ENCODE data around the gene CLPX.
"Not testable (repeated sequence)": the region's sequence is repeated elsewhere in the genome, so short reads cannot be mapped to it uniquely, and the experiment has no call there.

Gene CLPX

GRCh38 chr15:65147902-65148301 lies 37.2 kb downstream of the CLPX start:
- H4K20me1 ChIP-seq (ENCODE audit: insufficient read depth, low read length) = no peaks in the 10 kb centered on the region
- no peaks in the 10 kb centered on the region for H3K27me3 ChIP-seq (replicated peaks; ENCODE audit: insufficient read depth, low read length)
- H3F3A ChIP-seq (ENCODE audit: insufficient read depth, low read length) = no peaks in the 10 kb centered on the region
- TF ChIP-seq EZH2phosphoT487 (IDR thresholded peaks at IDR 0.05; ENCODE audit: low read length) (no peak), CTCF (IDR thresholded peaks at IDR 0.05; ENCODE audit: low read length) (no peak), EZH2 (optimal IDR thresholded peaks at IDR 0.05; ENCODE audit: low read depth, low read length) (no peak)
- H3K4me3 ChIP-seq (ENCODE audit: low read length) = no peak overlapping the region
- no peak overlapping the region for H3K4me2 ChIP-seq (ENCODE audit: low read depth, low read length)
- H3K79me2 ChIP-seq (ENCODE audit: low read length) = no peaks in the 10 kb centered on the region
- H2AFZ ChIP-seq (ENCODE audit: low read length) = no peak overlapping the region
- DNase-seq = no peak
- no peaks in the 10 kb centered on the region for H3K9me3 ChIP-seq (replicated peaks; ENCODE audit: insufficient read depth, low read length)
- no peaks in the 10 kb centered on the region for H3K9me2 ChIP-seq (replicated peaks; ENCODE audit: insufficient read depth, low read length)
- H3K9ac ChIP-seq (ENCODE audit: low read length) = no peak overlapping the region
- H3K27ac ChIP-seq (ENCODE audit: low read length) = no peak overlapping the region
- H3K36me3 ChIP-seq (replicated peaks; ENCODE audit: insufficient read depth, low read length) = peaks cover 2% of the 10 kb centered on the region; the same call in 1 of the 2 replicates
- H3K4me1 ChIP-seq (ENCODE audit: low read length) = no peaks in the 10 kb centered on the region

GRCh38 chr15:65146438-65146837 lies 38.7 kb downstream of the CLPX start:
- DNase-seq = no peak
- H3K4me2 ChIP-seq (ENCODE audit: low read depth, low read length) = no peak overlapping the region
- H3K79me2 ChIP-seq (ENCODE audit: low read length) = no peaks in the 10 kb centered on the region
- no peak overlapping the region for H3K4me3 ChIP-seq (ENCODE audit: low read length)
- H3K4me1 ChIP-seq (ENCODE audit: low read length) = no peaks in the 10 kb centered on the region
- H3K9me2 ChIP-seq (replicated peaks; ENCODE audit: insufficient read depth, low read length) = no peaks in the 10 kb centered on the region
- no peaks in the 10 kb centered on the region for H3K27me3 ChIP-seq (replicated peaks; ENCODE audit: insufficient read depth, low read length)
- H4K20me1 ChIP-seq (ENCODE audit: insufficient read depth, low read length) = no peaks in the 10 kb centered on the region
- no peaks in the 10 kb centered on the region for H3F3A ChIP-seq (ENCODE audit: insufficient read depth, low read length)
- no peak overlapping the region for H3K9ac ChIP-seq (ENCODE audit: low read length)
- H3K9me3 ChIP-seq (replicated peaks; ENCODE audit: insufficient read depth, low read length) = no peaks in the 10 kb centered on the region
- peaks cover under 1% of the 10 kb centered on the region; the same call in 1 of the 2 replicates for H3K36me3 ChIP-seq (replicated peaks; ENCODE audit: insufficient read depth, low read length)
- H2AFZ ChIP-seq (ENCODE audit: low read length) = no peak overlapping the region
- no peak overlapping the region for H3K27ac ChIP-seq (ENCODE audit: low read length)
- TF ChIP-seq CTCF (IDR thresholded peaks at IDR 0.05; ENCODE audit: low read length) (no peak), EZH2phosphoT487 (IDR thresholded peaks at IDR 0.05; ENCODE audit: low read length) (no peak), EZH2 (optimal IDR thresholded peaks at IDR 0.05; ENCODE audit: low read depth, low read length) (no peak)

DNA sequence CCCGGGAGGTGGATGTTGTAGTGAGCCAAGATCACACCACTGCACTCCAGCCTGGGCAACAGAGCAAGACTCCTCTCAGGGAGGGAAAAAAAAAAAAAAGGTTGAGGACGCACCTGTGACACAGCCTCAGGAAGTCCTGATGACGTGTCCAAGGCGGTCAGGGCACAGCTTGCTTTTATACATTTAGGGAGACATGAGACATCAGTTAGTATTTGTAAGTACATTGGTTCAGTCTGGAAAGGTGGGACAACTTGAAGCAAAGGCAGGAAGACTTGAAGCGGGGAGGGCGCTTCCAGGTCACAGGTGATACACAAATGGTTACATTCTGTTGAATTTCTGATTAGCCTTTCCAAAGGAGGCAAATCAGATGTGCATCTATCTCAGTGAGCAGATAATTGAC lies 46.5 kb downstream of the CLPX start:
- H3K9me3 ChIP-seq (replicated peaks; ENCODE audit: insufficient read depth, low read length); H3K27ac ChIP-seq (ENCODE audit: low read length); DNase-seq; H3K4me3 ChIP-seq (ENCODE audit: low read length); H3K9me2 ChIP-seq (replicated peaks; ENCODE audit: insufficient read depth, low read length); H3F3A ChIP-seq (ENCODE audit: insufficient read depth, low read length); H2AFZ ChIP-seq (ENCODE audit: low read length); H3K4me1 ChIP-seq (ENCODE audit: low read length); H3K9ac ChIP-seq (ENCODE audit: low read length); H3K36me3 ChIP-seq (replicated peaks; ENCODE audit: insufficient read depth, low read length); H3K4me2 ChIP-seq (ENCODE audit: low read depth, low read length); H3K79me2 ChIP-seq (ENCODE audit: low read length); H4K20me1 ChIP-seq (ENCODE audit: insufficient read depth, low read length); H3K27me3 ChIP-seq (replicated peaks; ENCODE audit: insufficient read depth, low read length): not testable (repeated sequence)

DNA sequence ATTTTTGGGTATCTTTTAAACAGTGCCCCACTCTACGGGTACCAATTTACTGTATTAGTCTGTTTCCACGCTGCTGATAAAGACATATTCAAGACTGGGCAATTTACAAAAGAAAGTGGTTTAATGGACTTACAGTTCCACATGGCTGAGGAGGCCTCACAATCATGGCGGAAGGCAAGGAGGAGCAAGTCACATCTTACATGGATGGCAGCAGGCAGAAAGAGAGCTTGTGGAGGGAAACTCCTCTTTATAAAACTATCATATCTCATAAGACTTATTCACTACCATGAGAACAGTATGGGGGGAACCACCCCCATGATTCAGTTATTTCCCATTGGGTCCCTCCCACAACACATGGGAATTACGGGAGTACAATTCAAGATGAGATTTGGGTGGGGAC lies 47.2 kb downstream of the CLPX start:
- not testable (repeated sequence) for H3K79me2 ChIP-seq (ENCODE audit: low read length); H3K27me3 ChIP-seq (replicated peaks; ENCODE audit: insufficient read depth, low read length); H3K9me2 ChIP-seq (replicated peaks; ENCODE audit: insufficient read depth, low read length); H4K20me1 ChIP-seq (ENCODE audit: insufficient read depth, low read length); DNase-seq; H3F3A ChIP-seq (ENCODE audit: insufficient read depth, low read length); H3K9me3 ChIP-seq (replicated peaks; ENCODE audit: insufficient read depth, low read length); H3K36me3 ChIP-seq (replicated peaks; ENCODE audit: insufficient read depth, low read length); H3K4me1 ChIP-seq (ENCODE audit: low read length); H3K4me3 ChIP-seq (ENCODE audit: low read length); H3K9ac ChIP-seq (ENCODE audit: low read length); H3K4me2 ChIP-seq (ENCODE audit: low read depth, low read length); H3K27ac ChIP-seq (ENCODE audit: low read length); H2AFZ ChIP-seq (ENCODE audit: low read length)

- H3K27me3 ChIP-seq (replicated peaks; ENCODE audit: insufficient read depth, low read length); H4K20me1 ChIP-seq (ENCODE audit: insufficient read depth, low read length); H3K79me2 ChIP-seq (ENCODE audit: low read length); H2AFZ ChIP-seq (ENCODE audit: low read length); H3K4me3 ChIP-seq (ENCODE audit: low read length); H3F3A ChIP-seq (ENCODE audit: insufficient read depth, low read length); H3K9ac ChIP-seq (ENCODE audit: low read length); H3K36me3 ChIP-seq (replicated peaks; ENCODE audit: insufficient read depth, low read length); H3K4me1 ChIP-seq (ENCODE audit: low read length); H3K4me2 ChIP-seq (ENCODE audit: low read depth, low read length); H3K27ac ChIP-seq (ENCODE audit: low read length); H3K9me2 ChIP-seq (replicated peaks; ENCODE audit: insufficient read depth, low read length); DNase-seq; H3K9me3 ChIP-seq (replicated peaks; ENCODE audit: insufficient read depth, low read length): not testable (repeated sequence)
These were observed 48.1 kb downstream of the CLPX start for GRCh38 chr15:65137089-65137488.
